Measurements from ENCODE around the gene WWC2. TPM values are rescaled to one million over a fixed set of nuclear protein-coding genes. Genes with fewer than 3 reads are reported as not detected.

Gene WWC2
- total RNA-seq, 1 donor from 2014 or later: 0.47 TPM

GRCh38 chr4:183080372-183081115 lies 18.5 kb upstream of the WWC2 start:
- ChIA-PET POLR2A (no interaction called here), CTCF (no interaction called here)
- intact Hi-C loops (cut with micrococcal nuclease): no loop called here
- DNase-seq: no peak
- Mint-ChIP-seq H3K27ac (no peak overlapping the region), H3K4me1 (no peaks in the 10 kb centered on the region), H3K9me3 (peaks cover 2% of the 10 kb centered on the region), H3K27me3 (peaks cover 5% of the 10 kb centered on the region), H3K36me3 (ENCODE audit: low read depth) (no peaks in the 10 kb centered on the region), H3K4me3 (no peak overlapping the region)
- ATAC-seq (ENCODE audit: low read depth): no peak
- TF ChIP-seq CTCF (IDR thresholded peaks at IDR 0.05): no peak

GRCh38 chr4:183081116-183081469 lies 18.0 kb upstream of the WWC2 start:
- DNase-seq: no peak
- intact Hi-C loops (cut with micrococcal nuclease): no loop called here
- POLR2A ChIA-PET: no interaction called here
- no peak overlapping the region for H3K4me3 Mint-ChIP-seq
- H3K27ac Mint-ChIP-seq: no peak overlapping the region
- ATAC-seq (ENCODE audit: low read depth): no peak
- no peaks in the 10 kb centered on the region for H3K36me3 Mint-ChIP-seq (ENCODE audit: low read depth)
- H3K27me3 Mint-ChIP-seq: peaks cover 2% of the 10 kb centered on the region
- peaks cover 2% of the 10 kb centered on the region for H3K9me3 Mint-ChIP-seq
- TF ChIP-seq CTCF (IDR thresholded peaks at IDR 0.05): no peak
- H3K4me1 Mint-ChIP-seq: no peaks in the 10 kb centered on the region
- CTCF ChIA-PET: no interaction called here

GRCh38 chr4:183082053-183082452 lies 17.0 kb upstream of the WWC2 start:
- no peaks in the 10 kb centered on the region for H3K36me3 Mint-ChIP-seq (ENCODE audit: low read depth)
- ChIA-PET POLR2A (no interaction called here), CTCF (interaction anchor here (1.3 kb wide), 1 partner anchor 8 kb away, joined by 4 read pairs; no protein-coding TSS in a partner anchor)
- no peak overlapping the region for H3K27ac Mint-ChIP-seq
- ATAC-seq (ENCODE audit: low read depth) (no peak), DNase-seq (no peak)
- intact Hi-C loops (cut with micrococcal nuclease): no loop called here
- no peaks in the 10 kb centered on the region for H3K4me1 Mint-ChIP-seq
- no peak overlapping the region for H3K4me3 Mint-ChIP-seq
- peaks cover 2% of the 10 kb centered on the region for H3K9me3 Mint-ChIP-seq
- TF ChIP-seq CTCF (IDR thresholded peaks at IDR 0.05): no peak
- peaks cover 2% of the 10 kb centered on the region for H3K27me3 Mint-ChIP-seq

GRCh38 chr4:183094393-183095198 lies 4.5 kb upstream of the WWC2 start:
- no peak for DNase-seq
- intact Hi-C loops (cut with micrococcal nuclease): loop anchor here (10.0 kb wide), 1 partner anchor 300 kb away; no protein-coding TSS in a partner anchor
- ChIA-PET POLR2A (no interaction called here), CTCF (no interaction called here)
- TF ChIP-seq CTCF (IDR thresholded peaks at IDR 0.05): no peak
- H3K4me1 Mint-ChIP-seq: peaks cover 4% of the 10 kb centered on the region
- H3K9me3 Mint-ChIP-seq: no peaks in the 10 kb centered on the region
- H3K27me3 Mint-ChIP-seq: peaks cover 15% of the 10 kb centered on the region
- no peak for ATAC-seq (ENCODE audit: low read depth)
- H3K36me3 Mint-ChIP-seq (ENCODE audit: low read depth): no peaks in the 10 kb centered on the region
- H3K4me3 Mint-ChIP-seq: no peak overlapping the region
- H3K27ac Mint-ChIP-seq: no peak overlapping the region

- no peak for TF ChIP-seq CTCF (IDR thresholded peaks at IDR 0.05)
- Mint-ChIP-seq H3K9me3 (no peaks in the 10 kb centered on the region), H3K4me1 (peaks cover 6% of the 10 kb centered on the region), H3K27me3 (peaks cover 16% of the 10 kb centered on the region), H3K27ac (no peak overlapping the region), H3K36me3 (ENCODE audit: low read depth) (no peaks in the 10 kb centered on the region), H3K4me3 (no peak overlapping the region)
- POLR2A ChIA-PET: no interaction called here
- intact Hi-C loops (cut with micrococcal nuclease): loop anchor here (10.0 kb wide), 1 partner anchor 300 kb away; no protein-coding TSS in a partner anchor
- DNase-seq (no peak), ATAC-seq (ENCODE audit: low read depth) (no peak)
- CTCF ChIA-PET: no interaction called here
Measured at GRCh38 chr4:183095199-183095512, 3.9 kb upstream of the WWC2 start.
